Measurements from ENCODE around the gene DHRSX.

The DHRSX gene

DNA sequence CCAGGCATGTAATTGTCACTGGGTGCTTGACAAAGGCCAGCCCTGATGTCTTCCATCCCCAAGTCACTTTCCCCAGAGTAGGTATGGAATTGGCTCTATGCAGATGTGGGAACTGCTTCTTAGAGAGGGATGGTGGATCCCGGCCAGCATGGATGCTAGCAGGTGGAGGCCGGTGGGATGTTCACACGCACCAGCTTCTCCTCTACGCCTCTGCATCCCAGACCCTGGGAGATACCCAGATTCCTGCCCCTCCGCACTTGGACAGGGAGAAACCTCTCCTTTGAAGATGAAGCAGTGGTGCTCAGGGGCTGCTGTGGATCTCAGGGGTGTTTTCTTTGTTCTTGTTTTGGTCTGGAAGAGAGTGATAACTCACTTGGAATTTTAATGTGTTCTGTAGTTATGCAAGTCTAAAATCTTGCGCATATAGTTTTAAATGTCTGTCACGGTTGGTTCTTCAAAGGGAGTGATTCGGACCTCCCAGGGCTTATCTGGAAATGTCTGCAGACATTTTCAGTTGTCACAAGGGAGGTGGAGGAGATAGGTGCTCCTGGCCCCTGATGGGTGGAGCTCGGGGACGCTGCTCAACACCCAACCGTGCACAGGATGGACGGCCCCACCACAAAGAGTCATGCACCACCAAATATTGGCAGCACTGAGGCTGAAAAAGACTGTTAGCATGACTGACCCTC is 308.0 kb downstream of the DHRSX start:
- DNase-seq (ENCODE audit: low spot score) = no peak

DNA sequence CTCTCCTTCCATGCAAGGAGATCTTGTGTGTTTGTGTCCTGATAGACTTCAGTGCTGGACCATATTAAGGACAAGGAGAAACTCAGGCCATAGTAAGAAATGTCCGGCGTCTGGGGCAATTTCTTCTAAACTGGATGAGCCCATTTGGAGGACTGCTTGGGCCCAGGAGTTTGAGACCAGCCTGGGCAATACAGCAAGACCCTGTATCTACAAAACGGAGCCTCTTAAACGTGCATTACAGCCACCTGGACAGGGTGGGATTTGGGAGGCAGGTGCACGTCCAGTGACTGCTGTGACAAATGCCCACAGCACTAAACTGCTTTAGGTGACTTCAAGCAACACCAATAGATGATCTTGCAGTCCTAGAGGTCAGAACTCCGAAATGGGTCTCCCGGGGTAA is 311.9 kb downstream of the DHRSX start:
- no peak for DNase-seq (ENCODE audit: low spot score)

DNA sequence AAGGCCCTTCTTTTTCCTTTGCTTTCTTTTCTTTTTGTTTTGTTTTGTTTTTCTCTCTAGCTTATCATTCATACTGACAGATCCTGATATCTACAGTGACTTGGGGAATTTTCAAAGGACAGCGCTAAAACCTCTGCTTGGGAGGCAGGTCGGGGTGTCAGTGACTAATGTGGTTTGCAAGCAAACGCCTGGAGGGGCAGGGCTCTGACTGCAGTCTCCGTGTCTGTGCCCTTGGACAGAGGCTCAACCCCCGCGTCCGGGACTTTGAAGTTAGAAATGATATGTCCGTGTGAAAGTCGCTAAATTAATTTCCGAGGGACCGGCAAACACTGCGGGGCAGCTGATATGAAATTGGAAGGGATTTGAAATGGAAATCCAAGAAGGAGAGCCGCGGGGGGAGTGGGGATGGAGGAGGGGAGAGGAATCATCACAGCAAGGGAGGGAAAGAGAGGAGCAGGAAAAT is 312.4 kb downstream of the DHRSX start:
- DNase-seq (ENCODE audit: low spot score) = no peak

DNA sequence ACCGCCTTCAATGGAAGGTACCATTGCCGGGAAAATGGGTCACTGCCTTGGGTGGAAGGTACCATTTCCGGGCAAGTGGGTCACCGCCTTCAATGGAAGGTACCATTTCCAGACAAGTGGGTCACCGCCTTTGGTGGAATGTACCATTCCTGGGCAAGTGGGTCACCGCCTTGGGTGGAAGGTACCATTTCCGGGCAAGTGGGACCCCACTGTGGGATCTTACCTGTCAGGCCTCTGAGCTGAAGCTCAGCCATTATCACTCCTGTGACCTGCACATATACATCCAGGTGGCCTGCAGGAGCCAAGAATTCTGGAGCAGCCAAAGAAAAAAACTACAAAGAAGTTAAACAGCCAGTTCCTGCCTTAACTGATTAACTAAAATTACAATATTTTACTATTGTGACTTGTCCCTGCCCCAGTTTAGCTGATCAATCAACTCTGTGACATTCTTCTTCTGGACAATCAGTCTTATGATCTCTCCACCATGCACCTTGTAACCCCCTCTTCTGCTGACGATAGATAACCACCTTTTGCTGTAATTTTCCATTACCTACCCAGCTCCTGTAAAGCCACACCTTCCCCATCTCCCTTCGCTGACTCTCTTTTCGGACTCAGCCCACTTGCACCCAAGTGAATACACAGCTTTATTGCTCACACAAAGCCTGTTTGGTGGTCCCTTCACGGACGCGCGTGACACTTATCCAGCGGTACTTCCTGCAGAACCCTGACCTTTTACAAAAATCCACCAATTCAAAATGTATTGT is 313.2 kb downstream of the DHRSX start:
- DNase-seq (ENCODE audit: low spot score) = no peak

DNA sequence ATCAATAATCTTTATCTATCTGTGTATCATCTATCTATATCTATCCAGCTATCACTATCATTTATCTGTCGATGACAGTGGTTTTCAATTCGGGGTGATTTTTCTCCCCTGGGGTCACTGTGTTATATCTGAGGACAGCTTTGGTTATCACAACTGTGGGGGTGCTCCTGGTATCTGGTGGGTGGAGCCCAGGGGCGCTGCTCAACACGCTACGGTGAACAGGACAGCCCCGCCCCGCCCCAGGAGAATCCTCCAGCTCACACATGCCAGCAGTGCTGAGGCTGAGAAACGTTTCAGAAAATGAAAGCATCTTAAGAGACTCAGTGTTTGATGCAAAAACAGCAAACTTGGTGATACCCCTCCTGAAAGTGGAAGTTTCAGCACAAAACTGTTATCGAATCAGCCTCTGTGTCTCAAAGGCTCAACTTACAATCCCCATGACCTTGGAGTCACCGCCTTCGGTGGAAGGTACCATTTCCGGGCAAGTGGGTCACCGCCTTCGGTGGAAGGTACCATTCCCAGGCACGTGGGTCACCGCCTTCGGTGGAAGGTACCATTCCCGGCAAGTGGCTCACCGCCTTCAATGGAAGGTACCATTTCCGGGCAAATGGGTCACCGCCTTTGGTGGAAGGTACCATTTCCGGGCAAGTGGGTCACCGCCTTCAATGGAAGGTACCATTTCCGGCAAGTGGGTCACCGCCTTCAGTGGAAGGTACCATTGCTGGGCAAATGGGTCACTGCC is 315.3 kb downstream of the DHRSX start:
- DNase-seq (ENCODE audit: low spot score) = no peak

DNA sequence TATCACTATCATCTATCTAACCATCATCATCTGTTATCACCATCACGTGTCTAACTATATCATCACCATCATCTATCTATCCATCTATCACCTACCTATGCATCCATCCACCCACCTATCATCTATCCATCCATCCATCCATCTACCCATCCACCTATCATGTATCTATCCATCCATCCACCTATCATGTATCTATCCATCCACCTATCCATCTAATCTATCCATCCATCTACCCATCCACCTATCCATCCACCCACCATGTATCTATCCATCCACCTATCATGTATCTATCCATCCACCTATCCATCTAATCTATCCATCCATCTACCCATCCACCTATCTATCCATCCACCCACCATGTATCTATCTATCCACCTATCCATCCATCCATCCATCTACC is 316.7 kb downstream of the DHRSX start:
- DNase-seq (ENCODE audit: low spot score) = no peak

DNA sequence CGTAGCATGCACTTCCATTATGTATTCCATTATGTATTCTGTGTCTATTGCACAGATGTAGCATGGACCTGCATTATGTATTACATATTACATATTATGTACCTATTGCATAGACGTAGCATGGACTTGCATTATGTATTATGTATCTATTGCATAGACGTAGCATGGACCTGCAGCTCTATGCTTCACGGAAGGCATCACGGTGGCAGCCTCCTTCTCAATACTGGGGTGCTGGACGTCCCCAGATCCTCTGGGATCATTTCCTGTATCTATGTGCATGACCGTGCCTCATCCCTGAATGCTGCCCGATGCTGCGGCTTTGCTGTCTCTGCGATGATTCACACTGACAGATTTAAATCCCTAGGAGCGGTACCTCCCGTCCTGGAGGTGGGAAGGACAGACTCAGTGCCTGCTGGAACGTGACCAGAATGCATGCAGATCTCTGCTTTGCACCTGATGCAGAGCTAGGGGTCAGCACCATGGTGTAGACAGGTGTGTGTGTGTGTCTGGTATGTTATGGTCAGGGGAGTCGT is 317.5 kb downstream of the DHRSX start:
- DNase-seq (ENCODE audit: low spot score) = no peak

DNA sequence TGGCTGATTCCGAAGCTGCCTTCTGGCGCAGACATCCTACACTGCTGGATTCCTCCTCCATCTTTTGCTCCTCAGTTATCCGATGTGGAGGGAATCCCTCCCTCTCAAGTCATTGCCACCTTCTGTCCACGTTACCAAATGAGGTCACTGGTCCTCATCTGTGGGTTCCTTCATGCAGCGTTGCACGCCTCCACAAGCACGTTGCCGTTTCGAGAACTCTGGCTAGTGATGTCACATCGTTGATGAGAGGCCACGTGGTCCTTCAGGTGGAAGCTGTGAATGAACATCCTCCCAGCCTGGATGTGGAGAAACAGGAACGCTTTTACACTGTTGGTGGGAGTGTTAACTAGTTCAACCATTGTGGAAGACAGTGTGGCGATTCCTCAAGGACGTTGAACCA is 323.2 kb downstream of the DHRSX start:
- DNase-seq (ENCODE audit: low spot score) = no peak

DNA sequence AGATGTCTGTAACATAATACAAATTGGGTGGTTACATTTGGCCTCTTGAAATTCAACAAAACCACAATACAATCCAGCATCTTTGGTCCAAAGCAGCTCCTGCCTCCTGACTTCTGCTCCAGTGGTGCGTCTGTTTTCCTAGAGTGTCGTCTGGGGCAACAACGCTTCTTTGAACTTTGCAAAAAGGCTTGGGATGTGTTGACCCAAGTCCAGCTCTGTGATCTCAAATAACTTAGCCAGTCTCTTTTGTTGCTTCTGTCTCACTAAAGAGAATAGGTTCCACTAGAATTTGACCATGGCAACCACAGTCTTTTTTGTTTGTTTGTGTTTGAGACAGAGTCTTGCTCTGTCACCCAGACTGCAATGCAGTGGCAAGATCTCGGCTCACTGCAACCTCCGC is 324.0 kb downstream of the DHRSX start:
- no peak for DNase-seq (ENCODE audit: low spot score)

DNA sequence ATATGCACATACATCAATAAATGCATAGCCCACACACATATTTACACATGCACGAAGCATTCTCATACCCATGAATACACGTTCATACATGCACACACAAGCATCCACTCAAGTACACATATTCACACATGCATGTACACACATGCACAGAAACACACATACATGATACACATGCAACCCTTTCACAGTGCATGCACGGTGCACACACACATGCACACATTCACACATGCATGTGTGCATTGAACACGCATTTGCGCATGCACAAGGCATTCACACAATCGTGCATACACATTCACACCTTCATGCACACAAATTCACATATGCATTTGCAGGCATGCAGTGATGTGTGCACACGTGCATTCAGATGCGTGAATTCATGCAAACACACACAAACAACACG is 324.5 kb downstream of the DHRSX start:
- no peak for DNase-seq (ENCODE audit: low spot score)

DNA sequence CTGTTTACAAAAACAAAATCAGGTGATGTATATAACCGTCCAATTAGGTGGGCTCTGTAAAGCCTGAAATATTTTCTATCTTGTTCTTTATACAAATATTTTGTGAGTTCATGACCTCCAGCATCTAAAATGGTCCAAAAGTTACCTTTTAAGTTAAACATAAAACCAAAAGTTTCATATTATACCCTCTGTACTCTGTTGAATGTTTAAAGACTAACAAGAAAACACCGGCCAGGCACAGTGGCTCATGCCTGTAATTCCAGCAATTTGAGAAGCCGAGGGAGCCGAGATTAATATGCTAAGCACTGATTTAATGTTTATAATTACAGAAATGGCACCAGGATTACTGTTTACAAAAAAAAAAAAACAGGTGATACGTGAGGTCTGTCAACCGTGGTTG is 328.4 kb downstream of the DHRSX start:
- DNase-seq (ENCODE audit: low spot score) = no peak
